GM20000 (cell line): ENCODE measurements around the gene FLNB.

Source experiments
- DNase-seq: peaks from one replicate; pipeline ENCODE4 v3.0.0; 2012; ENCODE audit warnings: low spot score
- TF ChIP-seq, protein P1 (sequence below): IDR thresholded peaks from 2 replicates; pipeline ENCODE4 v1.5.1; 2012; ENCODE audit warnings: mild to moderate bottlenecking, control low read depth; ENCODE audit errors: extremely low read depth, missing control alignments

FLNB gene

DNA sequence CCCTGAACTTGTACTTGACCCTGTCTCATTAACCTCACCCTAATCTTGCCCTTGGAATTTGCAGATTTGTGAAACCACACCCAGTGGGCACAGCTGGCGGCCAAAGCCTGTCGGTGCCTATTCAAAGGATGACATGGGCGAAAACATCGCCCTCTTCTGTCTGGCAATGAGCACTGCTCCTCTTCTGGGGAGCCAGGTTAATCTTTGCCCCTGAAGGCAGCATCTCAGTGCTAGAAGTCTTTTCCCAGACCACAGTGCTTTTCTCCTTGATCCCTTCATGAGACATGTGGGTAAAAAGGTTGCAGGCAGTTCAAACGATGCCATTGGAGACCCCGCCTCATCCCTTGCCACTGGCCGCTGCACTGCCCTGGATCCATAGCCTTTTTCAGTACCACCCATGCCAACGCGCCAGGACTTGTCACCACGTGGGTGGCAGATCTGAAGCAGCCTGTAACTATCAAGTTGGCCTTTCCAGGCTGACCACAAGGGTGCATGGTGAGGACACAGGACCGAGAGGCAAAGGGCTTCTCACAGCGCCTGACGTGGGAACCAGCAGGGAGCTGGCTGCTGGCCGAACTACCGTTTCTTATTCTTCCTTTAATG lies 209.1 kb downstream of the FLNB start:
- TF ChIP-seq, protein P1, sequence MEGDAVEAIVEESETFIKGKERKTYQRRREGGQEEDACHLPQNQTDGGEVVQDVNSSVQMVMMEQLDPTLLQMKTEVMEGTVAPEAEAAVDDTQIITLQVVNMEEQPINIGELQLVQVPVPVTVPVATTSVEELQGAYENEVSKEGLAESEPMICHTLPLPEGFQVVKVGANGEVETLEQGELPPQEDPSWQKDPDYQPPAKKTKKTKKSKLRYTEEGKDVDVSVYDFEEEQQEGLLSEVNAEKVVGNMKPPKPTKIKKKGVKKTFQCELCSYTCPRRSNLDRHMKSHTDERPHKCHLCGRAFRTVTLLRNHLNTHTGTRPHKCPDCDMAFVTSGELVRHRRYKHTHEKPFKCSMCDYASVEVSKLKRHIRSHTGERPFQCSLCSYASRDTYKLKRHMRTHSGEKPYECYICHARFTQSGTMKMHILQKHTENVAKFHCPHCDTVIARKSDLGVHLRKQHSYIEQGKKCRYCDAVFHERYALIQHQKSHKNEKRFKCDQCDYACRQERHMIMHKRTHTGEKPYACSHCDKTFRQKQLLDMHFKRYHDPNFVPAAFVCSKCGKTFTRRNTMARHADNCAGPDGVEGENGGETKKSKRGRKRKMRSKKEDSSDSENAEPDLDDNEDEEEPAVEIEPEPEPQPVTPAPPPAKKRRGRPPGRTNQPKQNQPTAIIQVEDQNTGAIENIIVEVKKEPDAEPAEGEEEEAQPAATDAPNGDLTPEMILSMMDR = peak; percentile 73
- peak; percentile 52 for DNase-seq

DNA sequence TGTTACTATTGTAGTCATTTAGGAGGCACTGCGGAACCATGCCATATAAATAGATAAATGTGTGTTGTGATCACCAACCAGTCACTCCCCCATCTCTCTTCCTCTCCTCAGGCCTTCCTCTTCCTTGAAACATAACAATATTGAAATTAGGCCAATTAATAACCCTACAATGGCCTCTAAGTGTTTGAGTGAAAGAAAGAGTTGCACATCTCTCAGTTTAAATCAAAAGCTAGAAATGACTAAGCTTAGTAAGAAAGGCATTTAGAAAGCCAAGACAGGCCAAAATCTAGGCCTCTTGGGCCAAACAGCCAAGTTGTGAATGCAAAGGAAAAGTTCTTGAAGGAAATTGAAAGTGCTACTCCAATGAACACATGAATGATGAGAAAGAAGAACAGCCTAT lies 210.7 kb downstream of the FLNB start:
- TF ChIP-seq, protein P1 = no peak
- DNase-seq = no peak
